ENCODE results near the gene PRTN3.
A peak's percentile ranks its signal among the peaks of the same experiment; 100 is the strongest.

The PRTN3 gene

DNA sequence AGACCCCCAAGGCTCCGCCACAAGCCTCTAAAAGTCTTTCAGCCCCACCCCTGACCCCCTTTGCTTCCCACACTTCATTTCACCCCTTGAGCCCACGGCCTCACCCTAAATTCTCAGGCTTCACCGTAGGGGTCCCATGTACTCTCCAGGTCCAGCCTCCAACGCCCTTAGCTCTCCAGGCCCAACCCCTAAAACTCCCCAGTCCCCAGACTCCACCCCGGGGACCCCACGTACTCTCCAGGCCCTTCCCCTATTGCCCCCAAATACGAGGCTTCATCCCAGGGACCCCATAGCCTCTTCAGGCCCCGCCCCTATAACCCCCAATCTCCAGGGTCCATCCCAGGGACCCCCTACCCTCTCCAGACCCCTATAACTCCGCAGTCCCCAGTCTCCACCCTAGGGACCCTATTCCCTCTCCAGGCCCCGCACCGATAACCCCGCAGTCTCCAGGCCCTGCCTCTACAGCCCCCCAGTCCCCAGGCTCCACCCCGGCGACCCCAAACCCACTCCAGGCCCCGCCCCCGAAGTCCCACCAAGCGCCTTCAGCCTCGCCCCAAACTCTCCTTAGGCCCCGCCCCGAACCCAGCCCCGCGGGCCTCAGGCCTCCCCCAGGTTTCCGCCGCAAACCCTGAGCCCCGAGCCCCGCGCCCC lies 51.6 kb downstream of the PRTN3 start:
- H3K4me3 ChIP-seq (ENCODE audit: low read depth, low read length) = peak overlapping the region; percentile 91
- TF ChIP-seq, protein P1, sequence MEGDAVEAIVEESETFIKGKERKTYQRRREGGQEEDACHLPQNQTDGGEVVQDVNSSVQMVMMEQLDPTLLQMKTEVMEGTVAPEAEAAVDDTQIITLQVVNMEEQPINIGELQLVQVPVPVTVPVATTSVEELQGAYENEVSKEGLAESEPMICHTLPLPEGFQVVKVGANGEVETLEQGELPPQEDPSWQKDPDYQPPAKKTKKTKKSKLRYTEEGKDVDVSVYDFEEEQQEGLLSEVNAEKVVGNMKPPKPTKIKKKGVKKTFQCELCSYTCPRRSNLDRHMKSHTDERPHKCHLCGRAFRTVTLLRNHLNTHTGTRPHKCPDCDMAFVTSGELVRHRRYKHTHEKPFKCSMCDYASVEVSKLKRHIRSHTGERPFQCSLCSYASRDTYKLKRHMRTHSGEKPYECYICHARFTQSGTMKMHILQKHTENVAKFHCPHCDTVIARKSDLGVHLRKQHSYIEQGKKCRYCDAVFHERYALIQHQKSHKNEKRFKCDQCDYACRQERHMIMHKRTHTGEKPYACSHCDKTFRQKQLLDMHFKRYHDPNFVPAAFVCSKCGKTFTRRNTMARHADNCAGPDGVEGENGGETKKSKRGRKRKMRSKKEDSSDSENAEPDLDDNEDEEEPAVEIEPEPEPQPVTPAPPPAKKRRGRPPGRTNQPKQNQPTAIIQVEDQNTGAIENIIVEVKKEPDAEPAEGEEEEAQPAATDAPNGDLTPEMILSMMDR (IDR thresholded peaks at IDR 0.05; ENCODE audit: low read depth, low read length) = no peak
- in situ Hi-C loops (cut with HindIII; ENCODE audit: low sequenced_read_pairs) = no loop called here
- no peak for DNase-seq (ENCODE audit: low read depth, low spot score)

DNA sequence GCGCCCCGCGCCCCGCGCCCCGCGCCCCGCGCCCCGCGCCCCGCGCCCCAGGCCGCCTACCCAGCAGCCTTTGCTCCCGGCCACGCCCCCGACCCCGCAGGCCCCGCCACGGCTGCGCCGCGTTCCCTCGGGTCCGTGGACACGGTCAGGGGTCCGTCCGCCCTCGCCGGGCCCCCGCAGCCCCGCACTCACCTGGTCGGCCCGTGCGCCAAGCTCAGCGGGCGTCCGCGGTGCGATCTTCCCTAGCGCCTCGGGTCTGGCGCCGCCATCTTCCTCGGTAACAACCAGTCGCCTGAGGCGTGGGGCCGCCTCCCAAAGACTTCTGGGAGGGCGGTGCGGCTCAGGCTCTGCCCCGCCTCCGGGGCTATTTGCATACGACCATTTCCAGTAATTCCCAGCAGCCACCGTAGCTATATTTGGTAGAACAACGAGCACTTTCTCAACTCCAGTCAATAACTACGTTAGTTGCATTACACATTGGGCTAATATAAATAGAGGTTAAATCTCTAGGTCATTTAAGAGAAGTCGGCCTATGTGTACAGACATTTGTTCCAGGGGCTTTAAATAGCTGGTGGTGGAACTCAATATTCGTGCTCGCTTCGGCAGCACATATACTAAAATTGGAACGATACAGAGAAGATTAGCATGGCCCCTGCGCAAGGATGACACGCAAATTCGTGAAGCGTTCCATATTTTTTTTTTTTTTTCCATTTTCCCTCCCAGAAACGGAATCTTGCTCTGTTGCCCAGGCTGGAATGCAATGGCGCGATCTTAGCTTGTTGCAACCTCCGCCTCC lies 52.3 kb downstream of the PRTN3 start, which contains the start of the genes MED16 and RNU6-9:
Gene MED16 (minus strand): TSS at position 294 of the 796 bp plus-strand sequence. CDS start 2,056 bp downstream, outside the sequence.
Gene RNU6-9 (plus strand): TSS at position 591 of the 796 bp plus-strand sequence.
- peak; percentile 96 for DNase-seq (ENCODE audit: low read depth, low spot score)
- in situ Hi-C loops (cut with HindIII; ENCODE audit: low sequenced_read_pairs) = no loop called here
- TF ChIP-seq, protein P1 (IDR thresholded peaks at IDR 0.05; ENCODE audit: low read depth, low read length) = no peak
- H3K4me3 ChIP-seq (ENCODE audit: low read depth, low read length) = peak within 1 kb of the TSS; percentile 91

DNA sequence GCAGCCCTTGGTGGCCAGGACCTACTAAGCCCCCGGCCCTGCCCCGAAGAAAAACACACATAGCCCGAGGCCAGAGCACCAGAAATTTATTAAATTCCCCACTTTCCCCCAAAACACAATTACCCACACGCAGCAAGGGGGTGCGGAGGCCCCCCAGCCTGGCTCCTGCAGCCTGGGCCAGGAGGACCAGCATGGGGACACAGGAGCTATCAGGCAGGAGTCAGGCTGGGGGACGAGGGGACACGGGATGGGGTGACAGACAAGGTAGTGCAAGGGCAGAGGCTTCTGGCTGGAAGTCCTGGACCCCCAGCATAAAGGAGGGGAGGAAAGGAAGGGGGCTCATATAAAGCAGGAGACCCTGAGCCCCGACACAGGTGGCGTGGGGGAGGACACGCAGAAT lies 55.6 kb downstream of the PRTN3 start:
- TF ChIP-seq, protein P1 (IDR thresholded peaks at IDR 0.05; ENCODE audit: low read depth, low read length) = no peak
- in situ Hi-C loops (cut with HindIII; ENCODE audit: low sequenced_read_pairs) = no loop called here

DNA sequence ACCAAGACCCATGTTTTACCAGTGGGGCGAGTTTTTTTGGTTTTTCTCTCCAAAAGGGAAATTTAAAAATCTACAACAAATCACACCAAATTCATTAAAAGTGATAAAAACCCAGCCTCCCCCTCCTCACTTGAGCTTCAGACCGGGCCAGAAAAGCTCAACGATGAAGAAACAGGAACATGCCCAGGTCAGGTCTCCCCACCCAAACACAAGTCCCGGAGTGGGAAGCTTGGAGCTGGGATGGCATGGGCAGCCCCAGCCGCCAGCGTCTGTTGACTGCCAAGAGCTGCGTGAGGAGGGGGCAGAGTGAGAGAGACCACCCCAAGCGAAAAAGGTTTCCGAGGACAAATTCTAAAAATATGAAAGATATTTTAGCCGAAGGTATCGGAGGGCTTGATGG lies 56.2 kb downstream of the PRTN3 start:
- in situ Hi-C loops (cut with HindIII; ENCODE audit: low sequenced_read_pairs) = no loop called here
- H3K4me3 ChIP-seq (ENCODE audit: low read depth, low read length) = no peak overlapping the region
- TF ChIP-seq, protein P1 (IDR thresholded peaks at IDR 0.05; ENCODE audit: low read depth, low read length) = no peak
- no peak for DNase-seq (ENCODE audit: low read depth, low spot score)

More for the DNA sequence above, 55.6 kb downstream of the PRTN3 start:
- no peak overlapping the region for H3K4me3 ChIP-seq (ENCODE audit: low read depth, low read length)
- DNase-seq (ENCODE audit: low read depth, low spot score) = no peak

DNA sequence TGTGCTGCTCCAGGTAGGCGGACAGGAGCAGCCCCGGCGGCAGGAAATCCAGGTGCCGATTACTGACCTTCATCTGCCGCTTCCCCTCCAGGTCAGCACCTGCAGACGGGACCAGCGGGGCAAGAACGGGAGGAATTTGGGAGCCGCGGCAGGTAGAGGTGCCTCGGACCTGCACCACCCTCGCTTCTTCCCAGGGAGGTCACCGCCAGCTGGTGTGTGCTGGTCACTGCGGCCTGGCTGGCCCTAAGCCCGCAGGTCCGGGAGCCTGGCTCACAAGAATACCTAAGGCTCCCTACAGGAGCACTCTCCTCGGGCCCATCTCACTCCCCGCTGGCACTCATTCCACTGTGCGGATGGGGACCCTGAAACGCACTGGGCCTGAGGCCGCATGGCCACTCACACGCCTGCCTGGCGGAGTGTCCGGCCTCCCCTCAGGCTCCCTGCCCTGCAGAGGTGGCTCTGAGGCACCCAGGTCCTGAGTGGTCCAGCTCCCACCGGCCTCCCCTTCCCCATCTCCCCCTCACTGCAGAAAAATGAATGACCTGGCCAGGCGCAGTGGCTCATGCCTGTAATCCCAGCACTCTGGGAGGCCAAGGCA lies 56.7 kb downstream of the PRTN3 start:
- H3K4me3 ChIP-seq (ENCODE audit: low read depth, low read length) = no peak overlapping the region
- in situ Hi-C loops (cut with HindIII; ENCODE audit: low sequenced_read_pairs) = no loop called here
- TF ChIP-seq, protein P1 (IDR thresholded peaks at IDR 0.05; ENCODE audit: low read depth, low read length) = peak; percentile 6
- DNase-seq (ENCODE audit: low read depth, low spot score) = no peak
